GM13976 (cell line): Measurements from ENCODE around the gene POMGNT1.

Experiments used
- DNase-seq: peaks from one replicate; pipeline ENCODE4 v3.0.0; 2012; ENCODE audit warnings: low spot score
- in situ Hi-C: fragments of 300-500 bp; cut with MboI; formaldehyde crosslinking; loops from one replicate; pipeline ENCODE4 v1.12.0; 2022; ENCODE audit warnings: low sequenced_read_pairs, mixed read lengths, inconsistent platforms; ENCODE audit not compliant: unreplicated experiment
- TF ChIP-seq, protein P1 (sequence below): IDR thresholded peaks from 2 replicates; pipeline ENCODE4 v1.5.1; 2012; ENCODE audit warnings: borderline replicate concordance, mild to moderate bottlenecking; ENCODE audit not compliant: insufficient read depth; ENCODE audit errors: extremely low read depth, missing control alignments, control extremely low read depth

POMGNT1 gene

DNA sequence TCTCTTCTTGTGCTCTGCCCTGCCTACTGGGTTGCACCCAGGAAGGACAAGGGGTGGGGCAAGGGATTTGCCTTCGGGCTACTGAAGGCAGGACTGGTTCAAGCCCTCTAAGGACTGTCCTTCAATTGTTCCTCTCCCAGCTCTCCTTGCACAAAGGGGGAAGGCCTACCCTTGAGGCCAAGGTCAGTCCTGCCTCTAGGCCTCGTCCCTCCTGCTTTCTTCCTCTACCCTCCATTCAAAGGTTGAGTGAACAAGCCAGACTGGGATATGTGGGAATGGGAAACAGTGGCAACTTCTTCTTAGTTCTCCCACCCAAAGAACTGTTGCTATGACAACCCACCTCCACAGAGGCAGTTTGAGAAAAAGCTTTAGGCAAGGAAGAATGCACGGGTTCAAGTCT, 7.6 kb upstream of the POMGNT1 start:
- DNase-seq: no peak
- in situ Hi-C loops: no loop called here

DNA sequence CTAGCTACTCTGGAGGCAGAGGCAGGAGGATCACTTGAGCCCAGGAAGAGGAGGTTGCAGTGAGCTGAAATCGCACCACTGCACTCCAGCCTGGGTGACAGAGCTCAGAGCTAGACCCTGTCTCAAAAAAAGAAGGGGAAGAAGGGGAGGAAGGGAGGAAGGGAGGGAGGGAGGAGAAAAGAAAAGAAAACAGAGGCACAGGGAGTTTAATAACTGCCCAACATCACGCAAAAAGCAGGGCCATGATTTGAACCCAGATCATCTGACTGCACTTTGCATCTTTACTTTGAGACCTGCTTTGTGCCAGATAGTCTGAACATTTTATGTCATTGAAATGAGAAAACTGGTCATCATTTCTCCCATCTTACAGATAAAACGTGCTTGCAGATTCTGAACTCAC, 6.9 kb upstream of the POMGNT1 start:
- TF ChIP-seq, protein P1, sequence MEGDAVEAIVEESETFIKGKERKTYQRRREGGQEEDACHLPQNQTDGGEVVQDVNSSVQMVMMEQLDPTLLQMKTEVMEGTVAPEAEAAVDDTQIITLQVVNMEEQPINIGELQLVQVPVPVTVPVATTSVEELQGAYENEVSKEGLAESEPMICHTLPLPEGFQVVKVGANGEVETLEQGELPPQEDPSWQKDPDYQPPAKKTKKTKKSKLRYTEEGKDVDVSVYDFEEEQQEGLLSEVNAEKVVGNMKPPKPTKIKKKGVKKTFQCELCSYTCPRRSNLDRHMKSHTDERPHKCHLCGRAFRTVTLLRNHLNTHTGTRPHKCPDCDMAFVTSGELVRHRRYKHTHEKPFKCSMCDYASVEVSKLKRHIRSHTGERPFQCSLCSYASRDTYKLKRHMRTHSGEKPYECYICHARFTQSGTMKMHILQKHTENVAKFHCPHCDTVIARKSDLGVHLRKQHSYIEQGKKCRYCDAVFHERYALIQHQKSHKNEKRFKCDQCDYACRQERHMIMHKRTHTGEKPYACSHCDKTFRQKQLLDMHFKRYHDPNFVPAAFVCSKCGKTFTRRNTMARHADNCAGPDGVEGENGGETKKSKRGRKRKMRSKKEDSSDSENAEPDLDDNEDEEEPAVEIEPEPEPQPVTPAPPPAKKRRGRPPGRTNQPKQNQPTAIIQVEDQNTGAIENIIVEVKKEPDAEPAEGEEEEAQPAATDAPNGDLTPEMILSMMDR: no peak
- DNase-seq: no peak
- in situ Hi-C loops: no loop called here

More for the DNA sequence above, 7.6 kb upstream of the POMGNT1 start:
- TF ChIP-seq, protein P1: no peak

DNA sequence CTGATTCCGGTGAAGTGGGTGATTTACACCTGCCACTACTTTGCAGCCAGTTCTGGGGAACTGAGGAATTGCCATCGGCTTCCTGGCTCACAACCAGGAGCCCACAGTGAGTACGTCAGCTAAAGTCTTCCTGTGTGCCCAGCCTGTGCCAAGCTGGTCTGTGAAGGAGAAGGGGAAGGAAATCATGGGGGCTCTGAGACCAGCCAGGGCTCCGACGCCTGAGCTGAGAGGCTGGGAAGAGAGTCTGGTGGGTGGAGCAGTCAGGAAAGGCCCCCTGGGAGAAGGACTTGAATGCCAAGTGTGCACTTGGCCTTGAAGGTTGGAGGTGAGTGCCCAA, 6.1 kb upstream of the POMGNT1 start:
- DNase-seq: no peak
- TF ChIP-seq, protein P1: no peak
- in situ Hi-C loops: no loop called here

DNA sequence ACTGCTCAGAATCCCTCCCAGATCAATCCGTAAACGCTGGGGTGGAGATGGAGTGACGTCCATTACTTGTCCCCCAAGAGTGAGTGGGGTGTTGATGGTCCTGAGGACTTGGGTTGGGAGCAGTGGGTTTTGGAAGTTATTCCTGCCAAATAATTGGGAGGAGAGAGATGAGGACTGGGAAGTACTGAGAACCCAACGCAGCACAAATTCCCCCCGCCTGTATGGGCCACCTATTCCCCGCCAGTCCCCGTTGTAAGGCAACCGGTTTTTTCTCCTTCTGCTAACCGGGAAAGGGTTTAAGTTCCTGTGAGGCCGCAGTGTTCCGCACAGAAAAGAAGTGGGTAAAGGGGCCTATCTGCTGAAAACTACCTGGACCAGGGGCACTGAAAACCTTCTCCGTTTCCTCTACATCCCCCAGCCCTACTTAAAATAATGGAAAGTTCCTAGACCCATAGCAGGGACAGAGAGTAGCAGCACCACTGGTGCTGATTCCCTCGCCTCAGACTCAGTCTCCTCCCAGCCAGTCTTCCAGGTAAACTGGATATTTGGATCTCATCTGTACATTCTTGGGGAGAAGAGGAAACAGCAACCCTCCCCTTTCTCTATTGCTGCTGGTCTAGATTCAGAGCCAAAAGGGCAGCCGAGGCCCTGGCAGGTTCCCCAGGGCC, 5.6 kb upstream of the POMGNT1 start:
- no peak for DNase-seq
- TF ChIP-seq, protein P1: no peak
- in situ Hi-C loops: no loop called here

DNA sequence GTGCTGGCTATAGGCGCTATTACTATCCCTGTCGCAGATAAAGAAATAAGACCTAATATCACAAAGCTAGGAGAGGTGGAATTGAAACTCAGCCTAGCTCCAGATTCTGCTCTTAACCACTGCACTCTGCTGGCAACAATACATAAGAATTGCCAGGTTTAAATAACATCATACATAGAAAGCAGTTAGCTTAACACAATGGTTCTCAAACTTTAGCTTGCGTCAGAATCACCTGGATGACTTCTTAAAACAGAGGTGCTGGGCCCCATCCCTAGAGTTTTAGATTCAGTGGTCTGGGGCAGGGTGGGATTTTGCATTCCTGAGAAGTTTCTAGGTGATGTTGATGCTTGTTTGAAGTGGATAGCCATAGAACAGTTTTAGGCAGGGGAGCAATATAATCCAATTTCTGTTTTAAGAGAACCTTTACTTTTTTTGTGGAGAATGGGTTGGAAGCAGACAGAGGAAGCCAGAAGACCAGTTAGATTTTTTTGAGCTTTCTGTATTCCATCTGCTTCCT, 1.1 kb upstream of the POMGNT1 start:
- in situ Hi-C loops: no loop called here

DNA sequence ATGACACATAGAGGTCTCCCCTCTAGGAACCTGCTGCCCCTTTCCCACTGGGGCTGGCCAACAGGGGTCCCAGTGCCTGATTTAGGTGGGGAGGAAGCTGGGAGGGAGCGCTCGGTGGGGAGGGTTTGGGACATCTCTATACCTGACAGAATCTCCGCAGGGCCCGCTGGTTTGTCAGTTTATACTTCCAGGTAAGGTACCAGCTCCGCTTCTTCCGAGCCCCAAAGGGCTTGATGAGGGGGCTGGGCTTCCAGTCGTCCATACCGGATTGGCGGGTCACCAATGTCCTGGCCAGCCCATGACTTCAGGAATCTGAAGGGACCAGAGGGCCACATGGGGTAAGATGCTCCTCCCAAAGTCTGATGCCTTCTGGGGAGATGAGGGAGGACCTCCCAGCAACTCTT, 672 bp downstream of the POMGNT1 start:
- no peak for DNase-seq
- in situ Hi-C loops: no loop called here
- TF ChIP-seq, protein P1: no peak

More for the DNA sequence above, 1.1 kb upstream of the POMGNT1 start:
- DNase-seq: no peak
- TF ChIP-seq, protein P1: no peak
